DMS153 treated with DMSO at 0.1 percent for 48 hours (cell line): ENCODE results near the gene SLC41A1.
"Not testable (repeated sequence)": the region's sequence is repeated elsewhere in the genome, so short reads cannot be mapped to it uniquely, and the experiment has no call there.

Experiments used
- DNase-seq: peaks from one replicate; lab custom pipeline; 2025; ENCODE audit not compliant: unreplicated experiment; lab: John Stamatoyannopoulos, UW

SLC41A1 gene

DNA sequence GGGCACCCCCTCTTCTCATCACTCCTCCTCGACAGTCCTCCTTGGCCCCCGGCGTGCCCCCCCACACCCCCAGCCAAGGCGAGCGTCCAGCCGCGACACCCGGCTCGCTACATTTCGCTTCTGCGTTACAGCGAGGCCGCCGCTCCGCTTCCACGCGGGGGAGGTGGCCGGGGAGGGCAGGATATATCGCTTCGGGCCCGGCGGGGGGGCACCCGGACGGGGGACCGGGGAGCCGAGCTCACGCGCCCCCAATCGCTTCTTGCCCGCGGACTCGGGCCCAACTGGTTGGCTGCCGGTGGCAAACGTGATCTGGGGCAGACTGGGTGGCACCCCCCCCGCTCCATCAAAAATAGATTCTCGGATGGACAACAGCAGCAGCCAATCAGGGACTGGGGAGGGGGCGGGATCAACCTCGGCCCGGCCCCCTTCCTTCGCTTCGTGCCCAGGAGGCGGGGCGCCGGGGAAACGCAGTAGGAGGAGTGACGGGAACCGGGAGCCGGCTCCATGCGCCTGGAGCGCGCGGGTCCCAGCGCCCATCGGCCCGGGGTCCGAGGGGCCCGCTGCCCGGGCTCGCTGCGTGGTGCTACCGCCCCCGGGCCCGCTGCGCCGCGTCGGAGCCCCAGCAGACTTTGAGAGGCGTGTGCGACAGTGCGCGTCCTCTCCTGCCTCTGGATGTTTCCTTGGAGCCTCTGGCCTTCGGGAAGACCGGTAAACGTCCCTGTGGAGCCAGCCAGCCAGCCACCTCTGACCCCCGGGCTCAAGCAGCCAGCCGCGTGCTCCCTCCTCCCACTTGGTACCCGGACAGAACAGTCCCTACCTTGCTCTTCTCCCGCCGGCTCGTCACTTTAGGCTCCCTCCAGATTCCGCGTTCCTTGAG is at the start of gene SLC41A1:
Gene SLC41A1 (minus strand): TSS at position 321 of the 877 bp plus-strand sequence. CDS start 2,757 bp downstream, outside the sequence.
- DNase-seq, result peak; percentile 96

- no peak for DNase-seq
Measured at GRCh38 chr1:205861540-205861939, 48.5 kb upstream of the SLC41A1 start.

- DNase-seq, result no peak
Measured at GRCh38 chr1:205858141-205858961, 45.4 kb upstream of the SLC41A1 start.

- DNase-seq, result not testable (repeated sequence)
Measured at GRCh38 chr1:205857501-205857900, 44.5 kb upstream of the SLC41A1 start.

- DNase-seq, result no peak
Measured at GRCh38 chr1:205856433-205856832, 43.4 kb upstream of the SLC41A1 start.

DNA sequence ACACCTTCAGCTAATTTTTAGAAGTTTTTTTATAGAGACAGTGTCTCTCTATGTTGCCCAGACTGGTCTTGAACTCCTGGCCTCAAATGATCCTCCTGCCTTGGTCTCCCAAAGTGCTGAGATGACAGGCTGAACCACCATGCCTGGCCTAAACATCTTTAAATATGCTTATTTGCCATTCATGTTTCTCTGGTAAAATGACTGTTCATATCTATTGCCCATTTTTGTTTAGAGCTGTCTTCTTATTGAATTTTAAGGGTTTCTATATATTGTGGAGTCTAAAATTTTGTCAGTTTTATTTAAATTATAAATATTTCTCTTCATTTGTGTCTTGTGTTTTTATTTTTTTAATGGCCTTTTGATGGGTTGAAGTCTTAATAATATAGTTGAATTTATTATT is 40.0 kb upstream of the SLC41A1 start:
- no peak for DNase-seq

GRCh38 chr1:205851993-205852392 is 39.0 kb upstream of the SLC41A1 start:
- no peak for DNase-seq

GRCh38 chr1:205849619-205850355 is 36.8 kb upstream of the SLC41A1 start, which contains the start of gene PM20D1:
TSS of gene PM20D1 (minus strand) at chr1:205850132. CDS start at chr1:205850072, 60 bp downstream.
- no peak for DNase-seq

GRCh38 chr1:205843036-205843859 is 30.2 kb upstream of the SLC41A1 start:
- no peak for DNase-seq

DNA sequence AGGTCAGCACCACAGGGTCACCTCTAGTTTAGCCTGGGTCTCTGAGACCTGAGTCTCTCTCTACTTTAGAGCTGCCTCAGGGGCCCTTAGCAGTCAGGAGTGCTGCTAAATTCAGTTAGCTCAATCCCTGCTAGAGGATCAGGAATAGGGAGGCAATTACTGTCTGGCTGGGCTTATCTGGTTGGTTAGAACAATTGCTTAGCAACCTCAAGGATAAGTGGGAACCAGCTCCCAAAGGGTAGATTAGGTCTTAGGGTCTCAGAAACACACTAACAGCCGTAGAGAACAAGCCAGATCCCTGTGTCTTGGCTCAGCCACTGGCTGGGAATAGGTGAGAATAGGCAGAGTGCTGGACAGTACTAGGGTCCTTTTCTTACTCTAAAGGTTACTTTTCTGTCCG is 29.2 kb upstream of the SLC41A1 start:
- DNase-seq, result no peak

DNA sequence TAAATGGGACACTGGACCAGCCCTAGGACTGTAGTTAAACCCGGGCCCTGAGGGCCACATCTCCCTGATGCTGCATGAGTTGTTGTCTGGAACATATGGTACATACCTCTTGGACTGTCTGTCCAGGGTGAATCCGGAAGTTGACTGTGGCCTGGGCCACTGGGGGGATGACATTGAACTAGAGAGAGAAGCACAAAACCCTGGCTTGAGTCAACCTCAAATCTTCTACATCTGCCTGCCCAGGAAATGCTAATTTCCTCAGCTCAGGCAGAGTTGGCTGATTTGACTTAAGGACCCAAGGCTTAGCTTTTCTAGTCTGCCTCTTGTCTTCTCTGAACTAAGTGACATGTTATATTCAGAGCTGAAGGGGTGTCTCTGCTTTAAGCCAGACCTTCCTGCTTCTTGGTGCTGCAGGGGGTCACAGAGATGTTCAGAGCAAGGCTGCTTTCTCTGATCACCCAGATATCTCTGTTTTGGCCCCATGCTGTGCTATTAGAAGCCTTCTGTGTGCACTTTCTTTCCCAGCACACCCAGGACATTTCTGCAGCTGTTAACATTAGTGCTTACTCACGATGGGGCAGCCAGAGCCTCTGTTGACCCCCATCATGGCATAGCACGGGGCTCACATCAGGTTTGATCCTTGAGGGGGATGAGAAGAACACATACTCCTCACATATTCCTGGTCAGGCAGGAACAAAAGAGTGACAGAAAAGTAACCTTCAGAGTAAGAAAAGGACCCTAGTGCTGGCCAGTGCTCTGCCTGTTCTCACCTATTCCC is 27.3 kb upstream of the SLC41A1 start:
- no peak for DNase-seq

DNA sequence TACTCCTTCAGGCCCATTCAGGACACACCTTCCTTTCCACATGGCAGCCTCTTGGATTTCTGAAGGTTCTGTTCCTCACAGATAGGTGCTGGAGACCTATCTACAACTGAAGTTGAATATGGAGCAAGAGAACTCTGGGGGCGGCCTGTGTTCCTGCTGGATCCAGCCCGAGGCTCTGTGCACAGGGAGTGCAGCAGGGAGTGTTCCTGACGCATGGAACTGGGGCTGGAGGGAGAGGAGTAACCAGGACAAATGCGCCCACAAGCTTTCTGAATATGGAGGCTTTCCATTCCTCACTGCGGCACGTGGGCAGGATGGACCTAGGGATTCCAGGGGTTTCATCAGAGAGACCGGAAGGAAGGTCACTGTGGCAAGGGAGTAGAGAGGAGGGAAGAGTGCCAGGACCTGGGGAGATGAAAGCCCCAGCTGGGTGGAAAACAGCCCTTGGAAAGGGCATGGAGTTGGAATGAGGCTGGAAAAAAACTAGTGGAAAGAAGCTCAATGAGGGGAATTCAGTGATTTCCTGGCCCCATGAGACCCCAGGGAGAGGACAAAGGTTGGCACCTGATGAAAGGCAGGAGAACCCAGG is 24.5 kb upstream of the SLC41A1 start:
- DNase-seq, result no peak

DNA sequence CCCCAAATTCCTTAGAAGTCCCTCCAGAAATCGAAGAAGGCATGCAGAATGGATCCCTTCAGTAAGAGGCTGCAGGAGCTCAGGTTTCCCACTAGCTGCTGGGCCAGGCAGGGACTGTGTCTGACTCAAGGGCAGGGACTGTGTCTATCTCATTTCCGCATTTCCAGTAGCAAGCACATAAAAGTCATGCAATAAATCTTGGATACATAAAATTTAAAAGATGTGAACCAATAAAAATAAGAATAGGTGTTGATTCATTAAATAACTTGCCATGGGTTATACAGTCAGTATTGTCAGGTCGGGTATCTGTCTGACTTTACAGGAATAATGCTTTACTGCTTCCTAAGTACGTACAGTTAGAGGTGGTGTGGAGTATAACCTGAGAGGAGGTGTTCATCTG is 21.8 kb upstream of the SLC41A1 start:
- no peak for DNase-seq

- no peak for DNase-seq
Measured at GRCh38 chr1:205832326-205832751, 19.3 kb upstream of the SLC41A1 start.

DNA sequence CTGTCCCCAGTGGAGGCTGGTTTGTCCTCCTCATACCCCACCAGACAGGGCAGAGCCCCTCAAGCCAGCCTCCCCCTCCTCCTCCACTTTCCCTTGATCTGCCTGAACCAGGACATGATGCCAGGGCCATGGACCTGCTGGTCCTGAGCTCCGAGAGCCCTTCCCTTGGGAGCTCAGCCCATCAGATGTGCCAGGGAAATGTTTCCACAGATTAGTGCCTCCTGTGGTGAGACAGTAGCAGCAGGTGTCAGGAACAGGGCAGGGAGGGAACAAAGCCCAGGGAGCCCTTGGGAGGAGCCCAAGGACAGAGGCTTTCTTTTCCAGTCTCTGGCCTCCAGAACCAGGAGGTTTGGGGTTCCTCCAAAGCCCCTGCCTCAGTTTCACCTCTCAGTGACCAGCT is 14.6 kb upstream of the SLC41A1 start:
- DNase-seq, result no peak

- no peak for DNase-seq
Measured at GRCh38 chr1:205826995-205827394, 14.0 kb upstream of the SLC41A1 start.

- DNase-seq, result no peak
Measured at GRCh38 chr1:205826016-205826806, 13.2 kb upstream of the SLC41A1 start.

DNA sequence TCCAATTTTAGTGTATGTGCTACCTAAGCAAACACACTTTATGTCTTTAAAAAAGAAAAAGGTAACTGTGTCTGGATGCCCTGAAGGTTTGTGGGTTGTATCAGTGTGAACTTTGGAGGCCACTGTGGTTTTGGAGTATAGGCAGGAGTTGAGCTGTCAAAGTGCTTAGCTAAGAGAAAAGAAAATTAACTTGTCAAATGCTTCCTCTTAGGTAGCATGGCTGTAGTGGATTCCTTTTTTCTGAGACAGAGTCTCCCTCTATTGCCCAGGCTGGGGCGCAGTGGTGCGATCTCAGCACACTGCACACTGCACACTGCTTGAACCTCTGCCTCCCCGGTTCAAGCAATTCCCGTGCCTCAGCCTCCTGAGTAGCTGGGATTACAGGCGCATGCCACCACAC is 11.2 kb upstream of the SLC41A1 start:
- DNase-seq, result no peak
